Glutamatergic neuron (in vitro differentiated cells): ENCODE measurements around the gene KSR1. TPM values are rescaled to one million over a fixed set of nuclear protein-coding genes. Genes with fewer than 3 reads are reported as not detected.
"Not testable (repeated sequence)": the region's sequence is repeated elsewhere in the genome, so short reads cannot be mapped to it uniquely, and the experiment has no call there.

Experiments
- DNase-seq: peaks from one replicate; pipeline ENCODE4 v3.0.0; 2022
- H3K27ac Mint-ChIP-seq: one replicate; pipeline ENCODE4 v1.8.0; 2020; ENCODE audit warnings: mild to moderate bottlenecking, mixed read lengths, inconsistent platforms; ENCODE audit not compliant: unreplicated experiment
- H3K27me3 Mint-ChIP-seq: one replicate; pipeline ENCODE4 v1.8.0; 2020; ENCODE audit warnings: mild to moderate bottlenecking, moderate library complexity, mixed read lengths, inconsistent platforms; ENCODE audit not compliant: unreplicated experiment
- H3K36me3 Mint-ChIP-seq: one replicate; pipeline ENCODE4 v1.8.0; 2020; ENCODE audit warnings: mild to moderate bottlenecking, mixed read lengths, inconsistent platforms; ENCODE audit not compliant: unreplicated experiment
- H3K4me1 Mint-ChIP-seq: one replicate; pipeline ENCODE4 v1.8.0; 2020; ENCODE audit warnings: mild to moderate bottlenecking, low read depth, mixed read lengths, inconsistent platforms; ENCODE audit not compliant: unreplicated experiment
- H3K4me3 Mint-ChIP-seq: one replicate; pipeline ENCODE4 v1.8.0; 2020; ENCODE audit warnings: mild to moderate bottlenecking, mixed read lengths, inconsistent platforms; ENCODE audit not compliant: unreplicated experiment
- H3K9me3 Mint-ChIP-seq: one replicate; pipeline ENCODE4 v1.8.0; 2020; ENCODE audit warnings: mild to moderate bottlenecking, moderate library complexity, mixed read lengths, inconsistent platforms; ENCODE audit not compliant: unreplicated experiment
- CTCF ChIP-seq: fragments of 200-600 bp; sonication (generic); IDR thresholded peaks from one replicate; pipeline ENCODE4 v1.5.0; 2021; ENCODE audit not compliant: partially characterized antibody, unreplicated experiment
- total RNA-seq: library from RNA; stranded (reverse); fragmentation: NEBNext Ultra II Directional; extraction: Animal tissue kit (Norgen Biotek cat#: 25700); gene quantifications from one replicate; pipeline ENCODE4 v1.2.1, GENCODE V29; 2021; ENCODE audit not compliant: unreplicated experiment

The KSR1 gene
- total RNA-seq, 1 donor from 2014 or later: 203 TPM

DNA sequence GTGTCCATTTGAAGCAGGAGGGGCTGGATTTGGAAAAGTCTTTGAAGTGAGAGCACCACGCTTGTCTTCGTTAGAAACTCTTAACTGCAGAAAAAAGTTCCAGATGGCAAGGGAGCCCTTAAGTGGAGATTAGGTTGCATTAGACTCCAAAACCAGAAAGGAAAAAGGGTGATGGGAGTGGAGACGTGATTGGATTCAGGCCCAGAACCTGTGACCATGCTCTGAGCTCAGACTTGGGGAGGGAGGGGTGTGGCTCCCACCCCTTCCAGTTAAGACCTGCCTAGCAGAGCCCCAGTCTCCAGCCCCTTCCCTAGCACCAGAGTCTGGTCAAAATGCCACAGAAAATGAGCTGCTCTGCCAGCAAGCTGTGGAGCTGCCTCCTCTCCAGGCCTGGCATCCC, 168.3 kb downstream of the KSR1 start:
- Mint-ChIP-seq H3K27me3 (peaks cover 6% of the 10 kb centered on the region), H3K36me3 (peaks cover 22% of the 10 kb centered on the region), H3K27ac (no peak overlapping the region), H3K9me3 (peaks cover 21% of the 10 kb centered on the region), H3K4me1 (peaks cover 3% of the 10 kb centered on the region), H3K4me3 (no peak overlapping the region)
- no peak for TF ChIP-seq CTCF
- DNase-seq: no peak

DNA sequence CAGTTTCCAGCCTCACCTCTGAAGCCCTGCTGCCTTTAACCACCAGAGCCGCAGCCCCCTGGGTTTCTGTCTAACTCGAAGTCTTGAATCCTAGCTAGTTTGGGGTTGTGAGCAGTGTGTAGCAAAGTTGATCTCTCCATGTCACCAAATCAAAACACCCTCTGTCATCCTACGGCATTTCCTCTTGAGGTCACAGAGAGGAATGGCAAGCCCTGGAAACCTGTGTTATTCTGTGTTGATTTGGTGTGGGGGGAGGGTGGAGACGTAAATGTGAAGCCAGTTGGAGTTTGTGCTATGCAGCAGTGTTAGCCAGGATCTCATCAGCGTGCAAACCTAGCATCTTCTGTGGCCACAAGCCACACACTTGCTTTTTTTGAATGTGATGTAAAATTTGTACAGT, 169.6 kb downstream of the KSR1 start:
- peaks cover 8% of the 10 kb centered on the region for H3K27me3 Mint-ChIP-seq
- H3K9me3 Mint-ChIP-seq: peaks cover 25% of the 10 kb centered on the region
- TF ChIP-seq CTCF: no peak
- no peak overlapping the region for H3K4me3 Mint-ChIP-seq
- peaks cover 8% of the 10 kb centered on the region for H3K4me1 Mint-ChIP-seq
- peak overlapping the region; percentile 15 for H3K27ac Mint-ChIP-seq
- DNase-seq: no peak
- peaks cover 22% of the 10 kb centered on the region for H3K36me3 Mint-ChIP-seq

DNA sequence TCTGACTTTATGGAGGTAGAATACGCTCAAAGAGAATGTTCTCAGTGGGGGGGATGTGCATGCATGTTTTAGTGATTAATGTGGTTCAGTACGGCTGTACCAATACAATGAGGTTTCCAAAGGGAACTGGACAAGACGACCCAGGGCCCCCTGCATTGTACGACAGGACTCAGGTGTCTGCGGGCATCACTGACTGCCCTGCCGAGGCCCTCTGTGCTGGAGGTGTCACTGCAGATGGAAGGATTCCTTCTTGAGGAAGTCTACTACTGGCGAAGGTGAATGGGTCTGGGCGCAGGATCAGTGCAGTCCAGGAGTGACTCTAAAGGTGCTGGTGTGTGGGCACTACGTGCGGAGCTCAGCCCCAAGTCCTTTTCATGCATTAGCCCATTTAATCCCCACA, 171.3 kb downstream of the KSR1 start:
- DNase-seq: no peak

GRCh38 chr17:27628376-27628775, 172.1 kb downstream of the KSR1 start:
- Mint-ChIP-seq H3K27ac (no peak overlapping the region), H3K4me1 (peaks cover 13% of the 10 kb centered on the region), H3K36me3 (peaks cover 20% of the 10 kb centered on the region), H3K27me3 (peaks cover 8% of the 10 kb centered on the region), H3K9me3 (peaks cover 22% of the 10 kb centered on the region), H3K4me3 (no peak overlapping the region)
- TF ChIP-seq CTCF: no peak
- DNase-seq: no peak

More for the DNA sequence above, 171.3 kb downstream of the KSR1 start:
- no peak overlapping the region for H3K27ac Mint-ChIP-seq
- no peak for TF ChIP-seq CTCF
- peaks cover 8% of the 10 kb centered on the region for H3K27me3 Mint-ChIP-seq
- peaks cover 22% of the 10 kb centered on the region for H3K36me3 Mint-ChIP-seq
- H3K4me3 Mint-ChIP-seq: no peak overlapping the region
- peaks cover 22% of the 10 kb centered on the region for H3K9me3 Mint-ChIP-seq
- peaks cover 11% of the 10 kb centered on the region for H3K4me1 Mint-ChIP-seq

DNA sequence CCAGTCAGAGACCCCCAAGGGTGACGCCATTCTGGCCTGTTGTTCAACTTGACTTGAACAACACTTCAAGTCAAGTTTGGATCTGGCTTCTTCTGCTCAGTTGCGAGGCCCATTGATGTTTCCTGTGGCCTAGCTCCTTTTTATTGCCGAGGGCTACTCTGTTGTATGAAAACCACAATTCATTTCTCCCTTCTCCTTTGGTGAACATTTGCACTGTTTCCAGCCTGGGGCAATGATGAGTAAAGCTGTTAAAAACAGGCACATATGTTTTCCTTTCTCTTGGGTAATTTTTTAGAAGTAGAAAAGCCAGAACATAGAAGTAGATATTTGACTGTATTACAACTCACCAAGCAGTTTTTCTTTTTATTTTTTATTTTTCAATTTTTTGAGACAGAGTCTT, 173.0 kb downstream of the KSR1 start:
- not testable (repeated sequence) for H3K4me3 Mint-ChIP-seq, H3K27ac Mint-ChIP-seq

More for the DNA sequence above, 173.0 kb downstream of the KSR1 start:
- Mint-ChIP-seq H3K36me3 (peaks cover 16% of the 10 kb centered on the region), H3K9me3 (peaks cover 22% of the 10 kb centered on the region), H3K4me1 (peaks cover 13% of the 10 kb centered on the region)
- DNase-seq, H3K27me3 Mint-ChIP-seq: not testable (repeated sequence)
